Endothelial cell of umbilical vein (primary cell): ENCODE data around the gene TDRD3. TPM values are rescaled to one million over a fixed set of nuclear protein-coding genes. Genes with fewer than 3 reads are reported as not detected.
"Not testable (repeated sequence)": the region's sequence is repeated elsewhere in the genome, so short reads cannot be mapped to it uniquely, and the experiment has no call there.

ENCODE experiments used
- BruUV-seq: library from RNA; stranded (reverse); fragments of 400-500 nt; replicated peaks from 2 replicates; lab custom pipeline; 2021; lab: Mats Ljungman, UMichigan
- CTCF ChIA-PET: fragments of 300-600, 350-600 bp; sonication (Branson Sonifier 250); formaldehyde crosslinking; loops from one replicate; lab custom pipeline; 2021; ENCODE audit warnings: antibody characterized with exemption, inconsistent platforms; lab: Charles Lee
- POLR2A ChIA-PET: fragments of 300-600, 350-600 bp; sonication (Branson Sonifier 250); formaldehyde crosslinking; loops from one replicate; lab custom pipeline; 2021; ENCODE audit warnings: antibody characterized with exemption, inconsistent platforms; lab: Charles Lee
- DNase-seq: peaks from one replicate; pipeline ENCODE4 v3.0.0-alpha.2; 2011; ENCODE audit warnings: low read depth, low spot score
- FAIRE-seq: peaks from 2 replicates; lab custom pipeline; 2011; peaks lifted over from hg19 to GRCh38; lab: Jason Lieb, UNC
- H2AFZ ChIP-seq: 2 replicates; pipeline ENCODE4 v1.6.0; 2012; ENCODE audit warnings: low read depth, low read length, control low read depth, inconsistent platforms
- H3K27ac ChIP-seq: 2 replicates; pipeline ENCODE4 v1.5.1; 2011; ENCODE audit warnings: low read depth, mild to moderate bottlenecking, control low read depth, low read length, moderate library complexity; ENCODE audit not compliant: insufficient read depth
- H3K27me3 ChIP-seq, 2 experiments: 2 replicates each; pipeline versions ENCODE4 v1.6.0 to v1.6.1; 2011; ENCODE audit warnings: low read length in 2 of 2, mixed read lengths in 1 of 2; ENCODE audit not compliant: control insufficient read depth in 2 of 2, insufficient read depth in 2 of 2
- H3K36me3 ChIP-seq, 2 experiments: 2 replicates in 1 of 2; 3 replicates in 1 of 2; pipeline ENCODE4 v1.5.1; 2011; ENCODE audit warnings: low read length in 2 of 2, mild to moderate bottlenecking in 1 of 2, moderate library complexity in 1 of 2; ENCODE audit not compliant: control insufficient read depth in 2 of 2, insufficient read depth in 2 of 2; ENCODE audit errors: extremely low read depth in 1 of 2
- H3K4me1 ChIP-seq: 3 replicates; pipeline ENCODE4 v1.5.1; 2011; ENCODE audit warnings: mild to moderate bottlenecking, low read length; ENCODE audit not compliant: control insufficient read depth, insufficient read depth; ENCODE audit errors: extremely low read depth
- H3K4me2 ChIP-seq: 2 replicates; pipeline ENCODE4 v1.6.1; 2011; ENCODE audit warnings: low read length, control low read depth, mixed read lengths; ENCODE audit not compliant: insufficient read depth
- H3K4me3 ChIP-seq, 3 experiments: fragments of 200-600 bp in 1 of 3; sonication (generic), shearing (Covaris generic) in 1 of 3; replicated peaks in 1 of 3; 2 replicates each; pipeline ENCODE4 v1.5.1; 2011 to 2016; ENCODE audit warnings: control low read depth in 3 of 3, low read length in 3 of 3, mild to moderate bottlenecking in 2 of 3, inconsistent platforms in 1 of 3, low read depth in 1 of 3, moderate library complexity in 1 of 3; ENCODE audit not compliant: insufficient read depth in 1 of 3
- H3K79me2 ChIP-seq: 2 replicates; pipeline ENCODE4 v1.6.0; 2012; ENCODE audit warnings: low read length, inconsistent platforms; ENCODE audit not compliant: control insufficient read depth, insufficient read depth
- H3K9ac ChIP-seq: replicated peaks from 2 replicates; pipeline ENCODE3; 2011; ENCODE audit warnings: low read length, control low read depth; ENCODE audit not compliant: insufficient read depth; ENCODE audit errors: extremely low read depth
- H3K9me1 ChIP-seq: replicated peaks from 3 replicates; pipeline ENCODE4 v1.6.0; 2011; ENCODE audit warnings: mild to moderate bottlenecking, low read length; ENCODE audit not compliant: control insufficient read depth, insufficient read depth; ENCODE audit errors: extremely low read depth
- H3K9me3 ChIP-seq: replicated peaks from 2 replicates; pipeline ENCODE4 v1.5.1; 2012; ENCODE audit warnings: low read length, inconsistent platforms; ENCODE audit not compliant: control insufficient read depth, insufficient read depth
- H4K20me1 ChIP-seq: replicated peaks from 2 replicates; pipeline ENCODE3; 2011; ENCODE audit warnings: mild to moderate bottlenecking, low read length; ENCODE audit not compliant: control insufficient read depth, insufficient read depth; ENCODE audit errors: extremely low read depth
- EZH2 ChIP-seq: IDR thresholded peaks from 2 replicates; pipeline ENCODE4 v1.6.1; 2012; ENCODE audit warnings: borderline replicate concordance, low read depth, mild to moderate bottlenecking, moderate library complexity, low read length, inconsistent platforms; ENCODE audit not compliant: severe bottlenecking
- FOS ChIP-seq: IDR thresholded peaks from 2 replicates; pipeline ENCODE4 v1.6.1; 2011; ENCODE audit warnings: mild to moderate bottlenecking, low read length, moderate library complexity, borderline replicate concordance; ENCODE audit not compliant: insufficient read depth
- GATA2 ChIP-seq: IDR thresholded peaks from 2 replicates; pipeline ENCODE4 v1.7.0; 2011; ENCODE audit warnings: low read depth, mild to moderate bottlenecking, moderate library complexity, mixed read lengths, low read length; ENCODE audit not compliant: insufficient read length, insufficient read depth
- JUN ChIP-seq: IDR thresholded peaks from 2 replicates; pipeline ENCODE4 v1.6.1; 2011; ENCODE audit warnings: borderline replicate concordance, low read depth; ENCODE audit not compliant: insufficient read length, insufficient read depth
- MYC ChIP-seq: IDR thresholded peaks from one replicate; pipeline ENCODE4 v1.6.1; 2011; ENCODE audit warnings: mild to moderate bottlenecking, low read depth, low read length
- POLR2A ChIP-seq: IDR thresholded peaks from 2 replicates; pipeline ENCODE4 v1.6.1; 2012; ENCODE audit warnings: low read depth, mild to moderate bottlenecking, control low read depth, low read length
- POLR2AphosphoS5 ChIP-seq: IDR thresholded peaks from 2 replicates; pipeline ENCODE4 v1.6.1; 2012; ENCODE audit warnings: low read depth, mild to moderate bottlenecking, control low read depth, low read length, moderate library complexity; ENCODE audit not compliant: insufficient read depth
- dilution Hi-C: fragments of 300-500 bp; cut with MboI; formaldehyde crosslinking; loops from one replicate; pipeline ENCODE4 v1.15.0; 2019; ENCODE audit warnings: low sequenced_read_pairs; ENCODE audit not compliant: extremely low pct_ligation_motif_present
- intact Hi-C: fragments of 100-400 bp; cut with micrococcal nuclease; formaldehyde crosslinking; loops from one replicate; pipeline ENCODE4 v1.10.0; 2022
- polyA plus RNA-seq, 4 experiments: library from polyadenylated mRNA; depleted of rRNA in 3 of 4; stranded (reverse) in 3 of 4; unstranded in 1 of 4; fragments of >200 nt; gene quantifications; 2 replicates each; pipeline versions ENCODE4 v1.2.1 to v1.2.3, GENCODE V29; 2011 to 2012; ENCODE audit warnings: missing spikeins in 1 of 4
- total RNA-seq: library from RNA; stranded (reverse); gene quantifications from 2 replicates; pipeline ENCODE4 v1.2.3, GENCODE V29; 2021
- TF ChIP-seq, protein P1 (sequence below): IDR thresholded peaks from 2 replicates; pipeline ENCODE4 v1.6.1; 2011; ENCODE audit not compliant: insufficient read depth, insufficient read length
- TF ChIP-seq, protein P2 (sequence below), 2 donors: IDR thresholded peaks; 1 replicate in 1 of 2; 2 replicates in 1 of 2; pipeline ENCODE4 v1.5.1; 2011; ENCODE audit warnings: low read length in 2 of 2, mild to moderate bottlenecking in 2 of 2, moderate library complexity in 2 of 2, control low read depth in 1 of 2, inconsistent platforms in 1 of 2, low read depth in 1 of 2; ENCODE audit not compliant: insufficient read depth in 1 of 2; ENCODE audit errors: extremely low read depth in 1 of 2

TDRD3 gene
- total and polyA plus RNA-seq, 2 donors (not counting 3 experiments of a cell fraction or from before 2014, with no cell fraction given), result 3.0 to 16.3 TPM

DNA sequence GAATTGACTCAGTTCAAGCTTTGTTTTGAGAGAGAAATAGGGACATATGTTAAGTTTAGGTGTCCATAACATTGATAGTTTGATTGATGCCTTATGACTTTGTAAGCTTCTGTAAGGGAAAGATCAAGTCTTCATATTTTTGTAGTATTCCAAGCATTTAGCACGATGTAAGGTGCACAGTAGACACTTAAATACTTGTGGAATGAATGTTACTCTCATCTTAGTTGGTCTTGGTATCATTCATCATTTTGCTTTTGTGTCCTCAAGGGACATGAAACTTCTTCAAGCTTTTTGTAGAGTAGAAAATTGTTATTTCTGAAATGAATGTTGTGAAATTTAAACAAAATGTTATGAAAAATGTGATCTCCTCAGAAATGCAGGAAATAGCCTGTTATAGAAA lies 10.1 kb downstream of the TDRD3 start:
- no peak overlapping the region for H3K4me3 ChIP-seq
- BruUV-seq, result no TSS peak
- H3K9me1 ChIP-seq, result no peaks in the 10 kb centered on the region
- no peaks in the 10 kb centered on the region for H3K27me3 ChIP-seq
- no peaks in the 10 kb centered on the region for H3K79me2 ChIP-seq
- no peak overlapping the region for H3K4me2 ChIP-seq
- no peak for TF ChIP-seq MYC
- TF ChIP-seq EZH2, result no peak
- TF ChIP-seq GATA2, result no peak
- TF ChIP-seq POLR2A, result no peak
- no peak for TF ChIP-seq FOS
- TF ChIP-seq, protein P1, sequence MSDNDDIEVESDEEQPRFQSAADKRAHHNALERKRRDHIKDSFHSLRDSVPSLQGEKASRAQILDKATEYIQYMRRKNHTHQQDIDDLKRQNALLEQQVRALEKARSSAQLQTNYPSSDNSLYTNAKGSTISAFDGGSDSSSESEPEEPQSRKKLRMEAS, result no peak
- no peak for TF ChIP-seq POLR2AphosphoS5
- TF ChIP-seq JUN, result no peak
- TF ChIP-seq, protein P2, sequence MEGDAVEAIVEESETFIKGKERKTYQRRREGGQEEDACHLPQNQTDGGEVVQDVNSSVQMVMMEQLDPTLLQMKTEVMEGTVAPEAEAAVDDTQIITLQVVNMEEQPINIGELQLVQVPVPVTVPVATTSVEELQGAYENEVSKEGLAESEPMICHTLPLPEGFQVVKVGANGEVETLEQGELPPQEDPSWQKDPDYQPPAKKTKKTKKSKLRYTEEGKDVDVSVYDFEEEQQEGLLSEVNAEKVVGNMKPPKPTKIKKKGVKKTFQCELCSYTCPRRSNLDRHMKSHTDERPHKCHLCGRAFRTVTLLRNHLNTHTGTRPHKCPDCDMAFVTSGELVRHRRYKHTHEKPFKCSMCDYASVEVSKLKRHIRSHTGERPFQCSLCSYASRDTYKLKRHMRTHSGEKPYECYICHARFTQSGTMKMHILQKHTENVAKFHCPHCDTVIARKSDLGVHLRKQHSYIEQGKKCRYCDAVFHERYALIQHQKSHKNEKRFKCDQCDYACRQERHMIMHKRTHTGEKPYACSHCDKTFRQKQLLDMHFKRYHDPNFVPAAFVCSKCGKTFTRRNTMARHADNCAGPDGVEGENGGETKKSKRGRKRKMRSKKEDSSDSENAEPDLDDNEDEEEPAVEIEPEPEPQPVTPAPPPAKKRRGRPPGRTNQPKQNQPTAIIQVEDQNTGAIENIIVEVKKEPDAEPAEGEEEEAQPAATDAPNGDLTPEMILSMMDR (IDR thresholded peaks at IDR 0.05; ENCODE audit: extremely low read depth in 1 of 2, insufficient read depth in 1 of 2, low read depth in 1 of 2, low read length in 2 of 2), result no peak
- no peak for DNase-seq
- ChIA-PET POLR2A (no interaction called here), CTCF (no interaction called here)
- no peak overlapping the region for H2AFZ ChIP-seq
- H4K20me1 ChIP-seq, result no peaks in the 10 kb centered on the region
- H3K36me3 ChIP-seq, result no peaks in the 10 kb centered on the region
- intact Hi-C loops, result no loop called here
- H3K27ac ChIP-seq, result no peak overlapping the region
- no peaks in the 10 kb centered on the region for H3K4me1 ChIP-seq
- H3K9me3 ChIP-seq, result no peaks in the 10 kb centered on the region
- no peak for FAIRE-seq
- dilution Hi-C loops, result no loop called here
- no peak overlapping the region for H3K9ac ChIP-seq

DNA sequence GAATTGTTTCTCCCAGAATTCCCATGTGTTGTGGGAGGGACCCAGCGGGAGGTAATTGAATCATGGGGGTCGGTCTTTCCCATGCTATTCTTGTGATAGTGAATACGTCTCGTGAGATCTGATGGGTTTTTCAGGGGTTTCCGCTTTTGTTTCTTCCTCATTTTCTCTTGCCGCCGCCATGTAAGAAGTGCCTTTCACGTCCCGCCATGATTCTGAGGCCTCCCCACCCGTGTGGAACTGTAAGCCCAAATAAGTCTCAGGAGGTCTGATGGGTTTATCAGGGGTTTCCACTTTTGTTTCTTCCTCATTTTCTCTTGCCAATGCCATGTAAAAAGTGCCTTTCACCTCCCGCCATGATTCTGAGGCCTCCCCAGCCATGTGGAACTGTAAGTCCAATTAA lies 10.8 kb downstream of the TDRD3 start:
- H3K79me2 ChIP-seq, result not testable (repeated sequence)

More for the DNA sequence above, 10.8 kb downstream of the TDRD3 start:
- CTCF ChIA-PET, intact Hi-C loops, H3K27ac ChIP-seq, H3K9me3 ChIP-seq, H2AFZ ChIP-seq, H4K20me1 ChIP-seq, H3K27me3 ChIP-seq, DNase-seq, BruUV-seq, FAIRE-seq, H3K36me3 ChIP-seq, dilution Hi-C loops, H3K4me3 ChIP-seq, H3K9me1 ChIP-seq, POLR2A ChIA-PET, H3K4me1 ChIP-seq, H3K4me2 ChIP-seq, H3K9ac ChIP-seq: not testable (repeated sequence)
